ENCODE measurements around the gene UBAP2. TPM values are rescaled to one million over a fixed set of nuclear protein-coding genes. Genes with fewer than 3 reads are reported as not detected.

UBAP2 gene, protein sequence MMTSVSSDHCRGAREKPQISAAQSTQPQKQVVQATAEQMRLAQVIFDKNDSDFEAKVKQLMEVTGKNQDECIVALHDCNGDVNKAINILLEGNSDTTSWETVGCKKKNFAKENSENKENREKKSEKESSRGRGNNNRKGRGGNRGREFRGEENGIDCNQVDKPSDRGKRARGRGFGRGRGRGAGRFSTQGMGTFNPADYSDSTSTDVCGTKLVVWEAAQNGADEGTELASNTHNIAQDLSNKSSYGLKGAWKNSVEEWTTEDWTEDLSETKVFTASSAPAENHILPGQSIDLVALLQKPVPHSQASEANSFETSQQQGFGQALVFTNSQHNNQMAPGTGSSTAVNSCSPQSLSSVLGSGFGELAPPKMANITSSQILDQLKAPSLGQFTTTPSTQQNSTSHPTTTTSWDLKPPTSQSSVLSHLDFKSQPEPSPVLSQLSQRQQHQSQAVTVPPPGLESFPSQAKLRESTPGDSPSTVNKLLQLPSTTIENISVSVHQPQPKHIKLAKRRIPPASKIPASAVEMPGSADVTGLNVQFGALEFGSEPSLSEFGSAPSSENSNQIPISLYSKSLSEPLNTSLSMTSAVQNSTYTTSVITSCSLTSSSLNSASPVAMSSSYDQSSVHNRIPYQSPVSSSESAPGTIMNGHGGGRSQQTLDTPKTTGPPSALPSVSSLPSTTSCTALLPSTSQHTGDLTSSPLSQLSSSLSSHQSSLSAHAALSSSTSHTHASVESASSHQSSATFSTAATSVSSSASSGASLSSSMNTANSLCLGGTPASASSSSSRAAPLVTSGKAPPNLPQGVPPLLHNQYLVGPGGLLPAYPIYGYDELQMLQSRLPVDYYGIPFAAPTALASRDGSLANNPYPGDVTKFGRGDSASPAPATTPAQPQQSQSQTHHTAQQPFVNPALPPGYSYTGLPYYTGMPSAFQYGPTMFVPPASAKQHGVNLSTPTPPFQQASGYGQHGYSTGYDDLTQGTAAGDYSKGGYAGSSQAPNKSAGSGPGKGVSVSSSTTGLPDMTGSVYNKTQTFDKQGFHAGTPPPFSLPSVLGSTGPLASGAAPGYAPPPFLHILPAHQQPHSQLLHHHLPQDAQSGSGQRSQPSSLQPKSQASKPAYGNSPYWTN
- 31.5 and 33.4 TPM in 2 replicates for total RNA-seq

- intact Hi-C loops (cut with micrococcal nuclease): loop anchor here (1.0 to 10.0 kb wide), 9 partner anchors 37 to 1024 kb away; partner anchors contain the start of genes DCAF12, DNAI1, DNAJA1 and FAM219A
- ATAC-seq (ENCODE audit: low read depth) (peak; percentile 80), DNase-seq (peak; percentile 97)
- Mint-ChIP-seq H3K27me3 (no peaks in the 10 kb centered on the region), H3K27ac (peak within 1 kb of the TSS; percentile 100), H3K4me1 (peaks cover 25% of the 10 kb centered on the region), H3K9me3 (no peaks in the 10 kb centered on the region), H3K36me3 (ENCODE audit: low read depth) (peaks cover 13% of the 10 kb centered on the region), H3K4me3 (peak within 1 kb of the TSS; percentile 99)
- TF ChIP-seq CTCF (IDR thresholded peaks at IDR 0.05): no peak
- POLR2A ChIA-PET: interaction anchor here (0.5 to 1.7 kb wide), 17 partner anchors 9 to 1765 kb away, joined by 3 to 14 read pairs (median 4); partner anchors contain the start of genes GALT and UBAP1
- CTCF ChIA-PET: interaction anchor here (1.0 kb wide), 1 partner anchor 204 kb away, joined by 3 read pairs; no protein-coding TSS in a partner anchor
These were observed at the start of gene UBAP2 for GRCh38 chr9:34048727-34049629. Gene UBAP2, minus strand, starts transcription at chr9:34048887. Its CDS starts 31,739 bp downstream, at chr9:34017148.

GRCh38 chr9:34098307-34098706 is 49.6 kb upstream of the UBAP2 start:
- CTCF ChIA-PET: no interaction called here
- H3K36me3 Mint-ChIP-seq (ENCODE audit: low read depth): no peaks in the 10 kb centered on the region
- POLR2A ChIA-PET: interaction anchor here (2.5 kb wide), 1 partner anchor 50 kb away, joined by 9 read pairs; the partner anchor contains the start of gene UBAP2
- intact Hi-C loops (cut with micrococcal nuclease): no loop called here
- H3K9me3 Mint-ChIP-seq: no peaks in the 10 kb centered on the region
- H3K27ac Mint-ChIP-seq: peak overlapping the region; percentile 37
- DNase-seq: no peak
- H3K27me3 Mint-ChIP-seq: peaks cover 11% of the 10 kb centered on the region
- peak overlapping the region; percentile 25 for H3K4me3 Mint-ChIP-seq
- H3K4me1 Mint-ChIP-seq: peaks cover 16% of the 10 kb centered on the region
- no peak for TF ChIP-seq CTCF (IDR thresholded peaks at IDR 0.05)
- ATAC-seq (ENCODE audit: low read depth): peak; percentile 76

- intact Hi-C loops (cut with micrococcal nuclease): no loop called here
- ChIA-PET CTCF (no interaction called here), POLR2A (interaction anchor here (2.5 kb wide), 1 partner anchor 49 kb away, joined by 9 read pairs; the partner anchor contains the start of gene UBAP2)
- TF ChIP-seq CTCF (IDR thresholded peaks at IDR 0.05): no peak
- ATAC-seq (ENCODE audit: low read depth): peak; percentile 72
- Mint-ChIP-seq H3K27ac (peak overlapping the region; percentile 63), H3K27me3 (peaks cover 14% of the 10 kb centered on the region), H3K36me3 (ENCODE audit: low read depth) (no peaks in the 10 kb centered on the region), H3K4me1 (peaks cover 16% of the 10 kb centered on the region), H3K4me3 (peak overlapping the region; percentile 25), H3K9me3 (no peaks in the 10 kb centered on the region)
- DNase-seq: no peak
These were observed 49.2 kb upstream of the UBAP2 start for GRCh38 chr9:34097865-34098264.

DNA sequence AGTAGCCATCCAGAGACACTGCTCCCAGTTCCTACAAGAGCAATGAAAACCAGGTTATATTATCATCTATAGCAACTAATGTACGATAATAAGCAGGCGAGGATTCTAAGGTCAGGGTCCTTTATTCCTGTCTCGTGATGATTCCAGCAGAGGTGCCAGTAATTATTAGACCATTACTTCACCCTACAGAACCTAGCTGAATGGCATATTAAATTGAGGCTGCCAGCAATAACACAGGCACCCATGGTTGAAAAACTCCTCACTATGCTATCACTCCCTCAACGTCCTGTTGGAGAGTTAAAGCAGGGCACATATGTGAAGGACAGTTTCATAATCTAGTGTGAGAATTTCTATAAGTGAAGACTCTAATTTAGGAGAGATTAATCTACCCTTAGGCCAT is 48.1 kb upstream of the UBAP2 start:
- Mint-ChIP-seq H3K36me3 (ENCODE audit: low read depth) (no peaks in the 10 kb centered on the region), H3K4me1 (peaks cover 16% of the 10 kb centered on the region), H3K27ac (no peak overlapping the region), H3K9me3 (no peaks in the 10 kb centered on the region), H3K4me3 (no peak overlapping the region), H3K27me3 (peaks cover 18% of the 10 kb centered on the region)
- ATAC-seq (ENCODE audit: low read depth) (no peak), DNase-seq (no peak)
- POLR2A ChIA-PET: no interaction called here
- intact Hi-C loops (cut with micrococcal nuclease): no loop called here
- CTCF ChIA-PET: no interaction called here
- no peak for TF ChIP-seq CTCF (IDR thresholded peaks at IDR 0.05)

Measured in activated B cell treated with CpG ODN at 0.5 μM for 24 hours (primary cell).